GM23338 (cell line): Measurements from ENCODE around the gene TBCD. TPM values are rescaled to one million over a fixed set of nuclear protein-coding genes. Genes with fewer than 3 reads are reported as not detected.

ENCODE experiments used
- ATAC-seq: fragments of 200-7000 bp; cut with Tn5 transposase; 3 replicates; pipeline ENCODE4 v1.9.1; 2020
- DNase-seq: peaks from one replicate; pipeline ENCODE4 v3.0.0-alpha.2; 2015; ENCODE audit warnings: low spot score
- H2AFZ ChIP-seq: fragments of 200-600 bp; sonication (generic); 2 replicates; pipeline ENCODE4 v1.8.0; 2016; ENCODE audit warnings: antibody characterized with exemption, mild to moderate bottlenecking, moderate library complexity
- H3F3A ChIP-seq: fragments of 200-600 bp; sonication (generic); replicated peaks from 2 replicates; pipeline ENCODE4 v1.8.0; 2017; ENCODE audit warnings: antibody characterized with exemption, mixed run types, low read depth
- H3K27ac ChIP-seq: fragments of 200-600 bp; sonication (generic); 2 replicates; pipeline ENCODE4 v1.6.1; 2016; ENCODE audit warnings: low read depth
- H3K27me3 ChIP-seq: fragments of 200-600 bp; sonication (generic); 2 replicates; pipeline ENCODE4 v1.8.0; 2016; ENCODE audit warnings: mild to moderate bottlenecking, mixed run types, moderate library complexity; ENCODE audit not compliant: insufficient read depth
- H3K36me3 ChIP-seq: fragments of 200-600 bp; sonication (generic); 2 replicates; pipeline ENCODE4 v1.8.0; 2016; ENCODE audit warnings: mild to moderate bottlenecking; ENCODE audit not compliant: insufficient read depth
- H3K4me1 ChIP-seq: fragments of 200-600 bp; sonication (generic); 2 replicates; pipeline ENCODE4 v1.8.0; 2016; ENCODE audit warnings: mild to moderate bottlenecking, moderate library complexity; ENCODE audit not compliant: insufficient read depth
- H3K4me2 ChIP-seq: fragments of 200-600 bp; sonication (generic); 2 replicates; pipeline ENCODE4 v1.7.1; 2017; ENCODE audit warnings: mixed run types
- H3K4me3 ChIP-seq: fragments of 200-600 bp; sonication (generic); 2 replicates; pipeline ENCODE4 v1.6.1; 2016; ENCODE audit warnings: mixed run types
- H3K79me2 ChIP-seq: fragments of 200-600 bp; sonication (generic); replicated peaks from 2 replicates; pipeline ENCODE4 v1.8.0; 2017; ENCODE audit warnings: mild to moderate bottlenecking; ENCODE audit not compliant: insufficient read depth
- H3K9me2 ChIP-seq: fragments of 200-600 bp; sonication (generic); 2 replicates; pipeline ENCODE4 v1.8.0; 2017; ENCODE audit not compliant: insufficient read depth
- H4K20me1 ChIP-seq: fragments of 200-600 bp; sonication (generic); replicated peaks from 2 replicates; pipeline ENCODE4 v1.8.0; 2017; ENCODE audit warnings: mild to moderate bottlenecking; ENCODE audit not compliant: insufficient read depth
- H3K27ac Mint-ChIP-seq: 2 replicates; pipeline ENCODE4 v1.8.0; 2020; ENCODE audit warnings: inconsistent platforms, mild to moderate bottlenecking, moderate library complexity, mixed read lengths
- H3K27me3 Mint-ChIP-seq: 3 replicates; pipeline ENCODE4 v1.8.0; 2022; ENCODE audit warnings: low read depth, mild to moderate bottlenecking, moderate library complexity, mixed read lengths, inconsistent platforms; ENCODE audit not compliant: insufficient read depth, poor library complexity
- H3K36me3 Mint-ChIP-seq: 3 replicates; pipeline ENCODE4 v1.8.0; 2021; ENCODE audit warnings: low read depth, mild to moderate bottlenecking, inconsistent platforms, moderate library complexity, mixed read lengths
- H3K4me1 Mint-ChIP-seq: 3 replicates; pipeline ENCODE4 v1.8.0; 2020; ENCODE audit warnings: mild to moderate bottlenecking, inconsistent platforms, mixed read lengths
- H3K4me3 Mint-ChIP-seq: 3 replicates; pipeline ENCODE4 v1.8.0; 2021; ENCODE audit warnings: moderate library complexity, mild to moderate bottlenecking, inconsistent platforms, mixed read lengths
- H3K9me3 Mint-ChIP-seq: 3 replicates; pipeline ENCODE4 v1.8.0; 2020; ENCODE audit warnings: moderate library complexity, mild to moderate bottlenecking, inconsistent platforms, mixed read lengths
- ETS1 ChIP-seq: IDR thresholded peaks from 2 replicates; pipeline ENCODE4 v1.6.1; 2016; ENCODE audit warnings: antibody characterized with exemption
- EZH2 ChIP-seq: fragments of 200-600 bp; sonication (generic); IDR thresholded peaks from one replicate; pipeline ENCODE4 v1.8.0; 2017; ENCODE audit warnings: antibody characterized with exemption, mild to moderate bottlenecking, low read depth; ENCODE audit not compliant: unreplicated experiment
- EZH2phosphoT487 ChIP-seq: fragments of 200-600 bp; sonication (generic); IDR thresholded peaks from one replicate; pipeline ENCODE4 v1.8.1; 2018; ENCODE audit warnings: antibody characterized with exemption; ENCODE audit not compliant: unreplicated experiment
- POLR2AphosphoS5 ChIP-seq: IDR thresholded peaks from 2 replicates; pipeline ENCODE4 v1.6.1; 2016; ENCODE audit warnings: antibody characterized with exemption, low read depth
- REST ChIP-seq: IDR thresholded peaks from one replicate; pipeline ENCODE4 v1.6.1; 2018; ENCODE audit warnings: antibody characterized with exemption; ENCODE audit not compliant: unreplicated experiment
- STAT1 ChIP-seq: IDR thresholded peaks from one replicate; pipeline ENCODE4 v1.6.1; 2016; ENCODE audit warnings: antibody characterized with exemption; ENCODE audit not compliant: unreplicated experiment
- ZNF114 ChIP-seq: fragments of 250-450 bp; sonication (Bioruptor Pico); IDR thresholded peaks from 2 replicates; pipeline ENCODE4 v1.5.0; 2020; ENCODE audit warnings: mild to moderate bottlenecking, moderate library complexity
- ZNF331 ChIP-seq: fragments of 250-450 bp; sonication (Bioruptor Pico); IDR thresholded peaks from 2 replicates; pipeline ENCODE4 v1.5.0; 2020; ENCODE audit warnings: low read depth, mild to moderate bottlenecking, moderate library complexity
- polyA plus RNA-seq: library from polyadenylated mRNA; unstranded; fragments of >200 nt; fragmentation: Nextera tagmentation; extraction: Ambion mirVana; gene quantifications from 2 replicates; pipeline ENCODE4 v1.2.1, GENCODE V29; 2016
- total RNA-seq: library from RNA; depleted of rRNA; stranded (reverse); fragments of >200 nt; shearing (Covaris generic); gene quantifications from 2 replicates; pipeline ENCODE4 v1.2.3, GENCODE V29; 2014
- TF ChIP-seq, protein P1 (sequence below): fragments of 250-450 bp; sonication (Bioruptor Pico); IDR thresholded peaks from 2 replicates; pipeline ENCODE4 v1.5.0; 2020; ENCODE audit warnings: mild to moderate bottlenecking, moderate library complexity

Gene TBCD
- total and polyA plus RNA-seq, 2 experiments from 2014 or later: 75.0 to 116 TPM

- Histone ChIP-seq H2AFZ (no peak overlapping the region), H3K4me2 (no peak overlapping the region), H3K9me2 (no peaks in the 10 kb centered on the region), H3K79me2 (peaks cover 13% of the 10 kb centered on the region), H3K4me1 (peaks cover 5% of the 10 kb centered on the region; the same call in 1 of the 2 replicates), H3K27me3 (no peaks in the 10 kb centered on the region), H3K4me3 (no peak overlapping the region), H4K20me1 (peaks cover 3% of the 10 kb centered on the region), H3K36me3 (no peaks in the 10 kb centered on the region), H3F3A (0 out of 2 replicates have a peak, but pooled peaks cover 2% of the 10 kb centered on the region), H3K27ac (no peak overlapping the region)
- no peak overlapping the region for H3K27ac Mint-ChIP-seq
- peaks cover 17% of the 10 kb centered on the region for H3K4me1 Mint-ChIP-seq
- TF ChIP-seq EZH2: no peak
- TF ChIP-seq, protein P1, sequence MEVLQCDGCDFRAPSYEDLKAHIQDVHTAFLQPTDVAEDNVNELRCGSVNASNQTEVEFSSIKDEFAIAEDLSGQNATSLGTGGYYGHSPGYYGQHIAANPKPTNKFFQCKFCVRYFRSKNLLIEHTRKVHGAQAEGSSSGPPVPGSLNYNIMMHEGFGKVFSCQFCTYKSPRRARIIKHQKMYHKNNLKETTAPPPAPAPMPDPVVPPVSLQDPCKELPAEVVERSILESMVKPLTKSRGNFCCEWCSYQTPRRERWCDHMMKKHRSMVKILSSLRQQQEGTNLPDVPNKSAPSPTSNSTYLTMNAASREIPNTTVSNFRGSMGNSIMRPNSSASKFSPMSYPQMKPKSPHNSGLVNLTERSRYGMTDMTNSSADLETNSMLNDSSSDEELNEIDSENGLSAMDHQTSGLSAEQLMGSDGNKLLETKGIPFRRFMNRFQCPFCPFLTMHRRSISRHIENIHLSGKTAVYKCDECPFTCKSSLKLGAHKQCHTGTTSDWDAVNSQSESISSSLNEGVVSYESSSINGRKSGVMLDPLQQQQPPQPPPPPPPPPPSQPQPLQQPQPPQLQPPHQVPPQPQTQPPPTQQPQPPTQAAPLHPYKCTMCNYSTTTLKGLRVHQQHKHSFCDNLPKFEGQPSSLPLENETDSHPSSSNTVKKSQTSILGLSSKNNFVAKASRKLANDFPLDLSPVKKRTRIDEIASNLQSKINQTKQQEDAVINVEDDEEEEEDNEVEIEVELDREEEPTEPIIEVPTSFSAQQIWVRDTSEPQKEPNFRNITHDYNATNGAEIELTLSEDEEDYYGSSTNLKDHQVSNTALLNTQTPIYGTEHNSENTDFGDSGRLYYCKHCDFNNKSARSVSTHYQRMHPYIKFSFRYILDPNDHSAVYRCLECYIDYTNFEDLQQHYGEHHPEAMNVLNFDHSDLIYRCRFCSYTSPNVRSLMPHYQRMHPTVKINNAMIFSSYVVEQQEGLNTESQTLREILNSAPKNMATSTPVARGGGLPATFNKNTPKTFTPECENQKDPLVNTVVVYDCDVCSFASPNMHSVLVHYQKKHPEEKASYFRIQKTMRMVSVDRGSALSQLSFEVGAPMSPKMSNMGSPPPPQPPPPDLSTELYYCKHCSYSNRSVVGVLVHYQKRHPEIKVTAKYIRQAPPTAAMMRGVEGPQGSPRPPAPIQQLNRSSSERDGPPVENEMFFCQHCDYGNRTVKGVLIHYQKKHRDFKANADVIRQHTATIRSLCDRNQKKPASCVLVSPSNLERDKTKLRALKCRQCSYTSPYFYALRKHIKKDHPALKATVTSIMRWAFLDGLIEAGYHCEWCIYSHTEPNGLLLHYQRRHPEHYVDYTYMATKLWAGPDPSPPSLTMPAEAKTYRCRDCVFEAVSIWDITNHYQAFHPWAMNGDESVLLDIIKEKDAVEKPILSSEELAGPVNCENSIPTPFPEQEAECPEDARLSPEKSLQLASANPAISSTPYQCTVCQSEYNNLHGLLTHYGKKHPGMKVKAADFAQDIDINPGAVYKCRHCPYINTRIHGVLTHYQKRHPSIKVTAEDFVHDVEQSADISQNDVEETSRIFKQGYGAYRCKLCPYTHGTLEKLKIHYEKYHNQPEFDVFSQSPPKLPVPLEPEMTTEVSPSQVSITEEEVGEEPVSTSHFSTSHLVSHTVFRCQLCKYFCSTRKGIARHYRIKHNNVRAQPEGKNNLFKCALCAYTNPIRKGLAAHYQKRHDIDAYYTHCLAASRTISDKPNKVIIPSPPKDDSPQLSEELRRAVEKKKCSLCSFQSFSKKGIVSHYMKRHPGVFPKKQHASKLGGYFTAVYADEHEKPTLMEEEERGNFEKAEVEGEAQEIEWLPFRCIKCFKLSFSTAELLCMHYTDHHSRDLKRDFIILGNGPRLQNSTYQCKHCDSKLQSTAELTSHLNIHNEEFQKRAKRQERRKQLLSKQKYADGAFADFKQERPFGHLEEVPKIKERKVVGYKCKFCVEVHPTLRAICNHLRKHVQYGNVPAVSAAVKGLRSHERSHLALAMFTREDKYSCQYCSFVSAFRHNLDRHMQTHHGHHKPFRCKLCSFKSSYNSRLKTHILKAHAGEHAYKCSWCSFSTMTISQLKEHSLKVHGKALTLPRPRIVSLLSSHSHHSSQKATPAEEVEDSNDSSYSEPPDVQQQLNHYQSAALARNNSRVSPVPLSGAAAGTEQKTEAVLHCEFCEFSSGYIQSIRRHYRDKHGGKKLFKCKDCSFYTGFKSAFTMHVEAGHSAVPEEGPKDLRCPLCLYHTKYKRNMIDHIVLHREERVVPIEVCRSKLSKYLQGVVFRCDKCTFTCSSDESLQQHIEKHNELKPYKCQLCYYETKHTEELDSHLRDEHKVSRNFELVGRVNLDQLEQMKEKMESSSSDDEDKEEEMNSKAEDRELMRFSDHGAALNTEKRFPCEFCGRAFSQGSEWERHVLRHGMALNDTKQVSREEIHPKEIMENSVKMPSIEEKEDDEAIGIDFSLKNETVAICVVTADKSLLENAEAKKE (CRISPR knock-in tag): no peak
- TF ChIP-seq ZNF114 (CRISPR knock-in tag): no peak
- TF ChIP-seq EZH2phosphoT487: no peak
- no peak for TF ChIP-seq STAT1
- no peak for TF ChIP-seq POLR2AphosphoS5
- no peak for TF ChIP-seq ETS1
- no peak for TF ChIP-seq REST
- no peak for TF ChIP-seq ZNF331 (CRISPR knock-in tag)
- H3K27me3 Mint-ChIP-seq: peaks cover 10% of the 10 kb centered on the region
- ATAC-seq (no peak), DNase-seq (no peak)
- peaks cover 5% of the 10 kb centered on the region for H3K9me3 Mint-ChIP-seq
- peaks cover 16% of the 10 kb centered on the region for H3K36me3 Mint-ChIP-seq
- no peak overlapping the region for H3K4me3 Mint-ChIP-seq
Observed at GRCh38 chr17:82845163-82845807, 93.4 kb downstream of the TBCD start.
